Measurements from ENCODE around the gene GSTM3. TPM values are rescaled to one million over a fixed set of nuclear protein-coding genes. Genes with fewer than 3 reads are reported as not detected.
"Not testable (repeated sequence)": the region's sequence is repeated elsewhere in the genome, so short reads cannot be mapped to it uniquely, and the experiment has no call there.

Gene GSTM3
- total RNA-seq, 4 donors from 2014 or later = 65.9 to 288 (median 114) TPM

- H3K9me3 ChIP-seq = no peaks in the 10 kb centered on the region
- no peaks in the 10 kb centered on the region for H3K4me1 ChIP-seq
- WGBS = 84% methylated on average over 2 of the region's 2 CpGs
- no peaks in the 10 kb centered on the region for H3K36me3 ChIP-seq
- no peak for DNase-seq (ENCODE audit: low spot score in 2 of 2)
- no peak overlapping the region for H3K4me3 ChIP-seq
- no peak for TF ChIP-seq POLR2AphosphoS5 (IDR thresholded peaks at IDR 0.05)
- no peak for TF ChIP-seq POLR2A (IDR thresholded peaks at IDR 0.05)
- TF ChIP-seq CTCF (IDR thresholded peaks at IDR 0.05) = no peak
- no peak overlapping the region for H3K27ac ChIP-seq
- H3K27me3 ChIP-seq = no peaks in the 10 kb centered on the region
Measured at GRCh38 chr1:109754738-109755137, 13.9 kb upstream of the GSTM3 start.

- Histone ChIP-seq H3K4me1 (no peaks in the 10 kb centered on the region), H3K27me3 (no peaks in the 10 kb centered on the region), H3K36me3 (no peaks in the 10 kb centered on the region), H3K9me3 (no peaks in the 10 kb centered on the region), H3K27ac (no peak overlapping the region), H3K4me3 (no peak overlapping the region)
- 89% methylated on average over 12 of the region's 12 CpGs for WGBS
- peak; percentile 47 to 58 for DNase-seq (ENCODE audit: low spot score in 2 of 2)
- TF ChIP-seq CTCF (IDR thresholded peaks at IDR 0.05) (no peak), POLR2AphosphoS5 (IDR thresholded peaks at IDR 0.05) (no peak), POLR2A (IDR thresholded peaks at IDR 0.05) (no peak), EP300 (IDR thresholded peaks at IDR 0.05) (no peak)
Measured at GRCh38 chr1:109751531-109752260, 10.9 kb upstream of the GSTM3 start.

GRCh38 chr1:109750920-109751319 is 10.1 kb upstream of the GSTM3 start:
- no peaks in the 10 kb centered on the region for H3K36me3 ChIP-seq
- TF ChIP-seq POLR2A (IDR thresholded peaks at IDR 0.05) = no peak
- TF ChIP-seq CTCF (IDR thresholded peaks at IDR 0.05) = no peak
- TF ChIP-seq POLR2AphosphoS5 (IDR thresholded peaks at IDR 0.05) = no peak
- TF ChIP-seq EP300 (IDR thresholded peaks at IDR 0.05) = no peak
- H3K27me3 ChIP-seq = no peaks in the 10 kb centered on the region
- no peak overlapping the region for H3K27ac ChIP-seq
- H3K4me1 ChIP-seq = no peaks in the 10 kb centered on the region
- peak; percentile 35 to 47 for DNase-seq (ENCODE audit: low spot score in 2 of 2)
- 90% methylated on average over 6 of the region's 6 CpGs for WGBS
- H3K4me3 ChIP-seq = no peak overlapping the region
- H3K9me3 ChIP-seq = no peaks in the 10 kb centered on the region

- no peaks in the 10 kb centered on the region for H3K4me1 ChIP-seq
- TF ChIP-seq EP300 (IDR thresholded peaks at IDR 0.05) (no peak), CTCF (IDR thresholded peaks at IDR 0.05) (no peak), POLR2A (IDR thresholded peaks at IDR 0.05) (no peak), POLR2AphosphoS5 (IDR thresholded peaks at IDR 0.05) (no peak)
- no peaks in the 10 kb centered on the region for H3K27me3 ChIP-seq
- peak; percentile 48 to 49 for DNase-seq (ENCODE audit: low spot score in 2 of 2)
- no peaks in the 10 kb centered on the region for H3K9me3 ChIP-seq
- WGBS = 95% methylated on average over 10 of the region's 11 CpGs
- no peaks in the 10 kb centered on the region for H3K36me3 ChIP-seq
- H3K4me3 ChIP-seq = no peak overlapping the region
- no peak overlapping the region for H3K27ac ChIP-seq
Measured at GRCh38 chr1:109750241-109750882, 9.5 kb upstream of the GSTM3 start.

- Histone ChIP-seq H3K4me1 (no peaks in the 10 kb centered on the region), H3K9me3 (no peaks in the 10 kb centered on the region), H3K36me3 (no peaks in the 10 kb centered on the region), H3K27me3 (no peaks in the 10 kb centered on the region), H3K4me3 (no peak overlapping the region), H3K27ac (no peak overlapping the region)
- DNase-seq (ENCODE audit: low spot score in 2 of 2) = no peak
- TF ChIP-seq POLR2A (IDR thresholded peaks at IDR 0.05) (no peak), CTCF (IDR thresholded peaks at IDR 0.05) (no peak), EP300 (IDR thresholded peaks at IDR 0.05) (no peak)
Measured at GRCh38 chr1:109749221-109749620, 8.4 kb upstream of the GSTM3 start.

- H3K27ac ChIP-seq, H3K36me3 ChIP-seq, H3K9me3 ChIP-seq, H3K27me3 ChIP-seq, H3K4me1 ChIP-seq, H3K4me3 ChIP-seq: not testable (repeated sequence)
- 89% methylated on average over 8 of the region's 10 CpGs for WGBS
- peak in 1 of 2 donors; percentile 30 for DNase-seq (ENCODE audit: low spot score in 2 of 2)
Measured at GRCh38 chr1:109748311-109748710, 7.5 kb upstream of the GSTM3 start.
